Endothelial cell of umbilical vein (primary cell): ENCODE results near the gene FLRT1.

Experiments used
- CTCF ChIP-seq, 2 donors: IDR thresholded peaks; 1 replicate in 1 of 2; 2 replicates in 1 of 2; pipeline ENCODE4 v1.5.1; 2011; ENCODE audit warnings: low read length in 2 of 2, mild to moderate bottlenecking in 2 of 2, moderate library complexity in 2 of 2, control low read depth in 1 of 2, inconsistent platforms in 1 of 2, low read depth in 1 of 2; ENCODE audit not compliant: insufficient read depth in 1 of 2; ENCODE audit errors: extremely low read depth in 1 of 2
- EZH2 ChIP-seq: IDR thresholded peaks from 2 replicates; pipeline ENCODE4 v1.6.1; 2012; ENCODE audit warnings: borderline replicate concordance, low read depth, mild to moderate bottlenecking, moderate library complexity, low read length, inconsistent platforms; ENCODE audit not compliant: severe bottlenecking
- FOS ChIP-seq: IDR thresholded peaks from 2 replicates; pipeline ENCODE4 v1.6.1; 2011; ENCODE audit warnings: mild to moderate bottlenecking, low read length, moderate library complexity, borderline replicate concordance; ENCODE audit not compliant: insufficient read depth
- GATA2 ChIP-seq: IDR thresholded peaks from 2 replicates; pipeline ENCODE4 v1.7.0; 2011; ENCODE audit warnings: low read depth, mild to moderate bottlenecking, moderate library complexity, mixed read lengths, low read length; ENCODE audit not compliant: insufficient read length, insufficient read depth
- JUN ChIP-seq: IDR thresholded peaks from 2 replicates; pipeline ENCODE4 v1.6.1; 2011; ENCODE audit warnings: borderline replicate concordance, low read depth; ENCODE audit not compliant: insufficient read length, insufficient read depth
- MAX ChIP-seq: IDR thresholded peaks from 2 replicates; pipeline ENCODE4 v1.6.1; 2011; ENCODE audit not compliant: insufficient read depth, insufficient read length
- MYC ChIP-seq: IDR thresholded peaks from one replicate; pipeline ENCODE4 v1.6.1; 2011; ENCODE audit warnings: mild to moderate bottlenecking, low read depth, low read length
- POLR2A ChIP-seq: IDR thresholded peaks from 2 replicates; pipeline ENCODE4 v1.6.1; 2012; ENCODE audit warnings: low read depth, mild to moderate bottlenecking, control low read depth, low read length
- POLR2AphosphoS5 ChIP-seq: IDR thresholded peaks from 2 replicates; pipeline ENCODE4 v1.6.1; 2012; ENCODE audit warnings: low read depth, mild to moderate bottlenecking, control low read depth, low read length, moderate library complexity; ENCODE audit not compliant: insufficient read depth

GRCh38 chr11:64083398-64084080 is 47.8 kb downstream of the FLRT1 start:
- no peak for TF ChIP-seq CTCF (IDR thresholded peaks at IDR 0.05; ENCODE audit: extremely low read depth in 1 of 2, insufficient read depth in 1 of 2, low read depth in 1 of 2, low read length in 2 of 2)
- TF ChIP-seq POLR2A, result no peak
- no peak for TF ChIP-seq POLR2AphosphoS5
- TF ChIP-seq EZH2, result no peak
- TF ChIP-seq MAX, result no peak
- no peak for TF ChIP-seq MYC
- TF ChIP-seq GATA2, result no peak
- TF ChIP-seq JUN, result no peak
- no peak for TF ChIP-seq FOS
